Bronchial epithelial cell (primary cell): ENCODE data around the gene SOS2. TPM values are rescaled to one million over a fixed set of nuclear protein-coding genes. Genes with fewer than 3 reads are reported as not detected.

Source experiments
- DNase-seq: peaks from one replicate; pipeline ENCODE4 v3.0.0-alpha.2; 2010; ENCODE audit warnings: low read depth
- FAIRE-seq: peaks from 2 replicates; lab custom pipeline; 2011; peaks lifted over from hg19 to GRCh38; lab: Jason Lieb, UNC
- H3K27me3 ChIP-seq: 2 replicates; pipeline ENCODE4 v1.5.1; 2011; ENCODE audit warnings: low read length; ENCODE audit not compliant: control insufficient read depth, insufficient read depth
- H3K36me3 ChIP-seq: 2 replicates; pipeline ENCODE4 v1.5.1; 2011; ENCODE audit warnings: low read length; ENCODE audit not compliant: control insufficient read depth, insufficient read depth
- H3K4me3 ChIP-seq: 2 replicates; pipeline ENCODE4 v1.5.1; 2011; ENCODE audit warnings: mild to moderate bottlenecking, low read depth, low read length, control low read depth
- total RNA-seq: library from RNA; depleted of rRNA; stranded (reverse); fragments of >200 nt; gene quantifications from 2 replicates; pipeline ENCODE4 v1.2.1, GENCODE V29; 2014
- TF ChIP-seq, protein P1 (sequence below): IDR thresholded peaks from 2 replicates; pipeline ENCODE4 v1.5.1; 2011; ENCODE audit warnings: mild to moderate bottlenecking, moderate library complexity, low read length, control low read depth, inconsistent platforms; ENCODE audit not compliant: insufficient read depth, severe bottlenecking

The SOS2 gene
- total RNA-seq, 1 donor from 2014 or later = 17.6 TPM

DNA sequence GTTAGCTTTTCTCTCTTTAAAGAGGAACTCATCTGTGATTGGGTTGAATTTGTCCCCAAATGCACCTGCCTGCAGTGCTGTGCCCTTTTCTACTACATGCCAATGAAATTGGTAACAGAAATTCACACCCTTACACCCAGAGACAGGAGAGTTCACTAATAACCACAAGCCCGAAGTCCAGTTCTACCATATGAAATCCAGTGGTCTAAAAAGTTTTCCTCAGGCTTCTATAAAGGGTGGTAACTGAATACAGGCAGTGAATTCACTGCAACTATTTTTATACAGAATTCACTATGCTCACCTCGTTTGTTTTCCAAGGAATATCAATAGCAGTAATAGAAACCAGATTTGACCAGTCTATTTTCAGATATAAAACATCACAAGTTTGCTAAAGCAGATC is 31.5 kb upstream of the SOS2 start:
- Histone ChIP-seq H3K27me3 (no peaks in the 10 kb centered on the region), H3K36me3 (no peaks in the 10 kb centered on the region), H3K4me3 (no peak overlapping the region)
- DNase-seq (no peak), FAIRE-seq (no peak)
- TF ChIP-seq, protein P1, sequence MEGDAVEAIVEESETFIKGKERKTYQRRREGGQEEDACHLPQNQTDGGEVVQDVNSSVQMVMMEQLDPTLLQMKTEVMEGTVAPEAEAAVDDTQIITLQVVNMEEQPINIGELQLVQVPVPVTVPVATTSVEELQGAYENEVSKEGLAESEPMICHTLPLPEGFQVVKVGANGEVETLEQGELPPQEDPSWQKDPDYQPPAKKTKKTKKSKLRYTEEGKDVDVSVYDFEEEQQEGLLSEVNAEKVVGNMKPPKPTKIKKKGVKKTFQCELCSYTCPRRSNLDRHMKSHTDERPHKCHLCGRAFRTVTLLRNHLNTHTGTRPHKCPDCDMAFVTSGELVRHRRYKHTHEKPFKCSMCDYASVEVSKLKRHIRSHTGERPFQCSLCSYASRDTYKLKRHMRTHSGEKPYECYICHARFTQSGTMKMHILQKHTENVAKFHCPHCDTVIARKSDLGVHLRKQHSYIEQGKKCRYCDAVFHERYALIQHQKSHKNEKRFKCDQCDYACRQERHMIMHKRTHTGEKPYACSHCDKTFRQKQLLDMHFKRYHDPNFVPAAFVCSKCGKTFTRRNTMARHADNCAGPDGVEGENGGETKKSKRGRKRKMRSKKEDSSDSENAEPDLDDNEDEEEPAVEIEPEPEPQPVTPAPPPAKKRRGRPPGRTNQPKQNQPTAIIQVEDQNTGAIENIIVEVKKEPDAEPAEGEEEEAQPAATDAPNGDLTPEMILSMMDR = no peak

DNA sequence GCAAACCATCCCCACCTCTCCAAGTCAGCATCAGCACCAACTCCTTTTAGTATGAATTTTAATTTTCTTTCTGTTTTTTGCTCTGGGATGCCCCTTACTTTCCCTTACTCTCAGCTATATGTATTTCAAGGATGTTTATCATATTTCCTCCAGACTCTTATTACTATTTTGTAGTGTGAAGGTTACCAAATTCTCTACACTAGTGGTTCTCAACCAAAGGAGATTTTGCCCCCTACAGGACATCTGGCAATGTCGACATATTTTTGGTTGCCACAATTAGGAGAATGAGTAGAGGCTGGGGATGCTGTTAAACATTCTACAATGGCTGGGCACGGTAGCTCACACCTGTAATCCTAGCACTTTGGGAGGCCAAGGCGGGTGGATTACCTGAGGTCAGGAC is 29.1 kb upstream of the SOS2 start:
- TF ChIP-seq, protein P1 = peak; percentile 28
- DNase-seq = peak; percentile 28
- FAIRE-seq = no peak
- H3K36me3 ChIP-seq = no peaks in the 10 kb centered on the region
- no peak overlapping the region for H3K4me3 ChIP-seq
- H3K27me3 ChIP-seq = no peaks in the 10 kb centered on the region

DNA sequence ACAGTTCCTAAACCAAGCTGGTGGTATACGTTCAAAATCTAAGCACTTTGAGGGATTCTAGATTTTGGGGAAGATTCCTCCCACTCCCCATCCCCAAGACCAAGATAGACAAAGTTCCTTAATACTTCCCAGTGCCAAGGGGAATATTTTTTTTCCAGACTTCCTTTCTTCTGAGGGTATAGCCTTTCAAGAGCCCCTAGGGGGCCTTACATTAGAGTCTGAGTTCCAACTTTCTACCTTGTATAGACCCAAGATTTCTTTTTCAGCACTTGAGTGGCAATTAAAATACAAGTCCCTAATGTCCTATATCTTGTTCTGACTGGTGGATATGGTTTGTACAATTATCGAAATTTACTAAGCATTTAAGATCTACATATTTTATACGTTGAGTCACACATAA is 28.7 kb upstream of the SOS2 start:
- Histone ChIP-seq H3K36me3 (no peaks in the 10 kb centered on the region), H3K27me3 (no peaks in the 10 kb centered on the region), H3K4me3 (no peak overlapping the region)
- TF ChIP-seq, protein P1 = no peak
- DNase-seq = no peak
- FAIRE-seq = no peak

DNA sequence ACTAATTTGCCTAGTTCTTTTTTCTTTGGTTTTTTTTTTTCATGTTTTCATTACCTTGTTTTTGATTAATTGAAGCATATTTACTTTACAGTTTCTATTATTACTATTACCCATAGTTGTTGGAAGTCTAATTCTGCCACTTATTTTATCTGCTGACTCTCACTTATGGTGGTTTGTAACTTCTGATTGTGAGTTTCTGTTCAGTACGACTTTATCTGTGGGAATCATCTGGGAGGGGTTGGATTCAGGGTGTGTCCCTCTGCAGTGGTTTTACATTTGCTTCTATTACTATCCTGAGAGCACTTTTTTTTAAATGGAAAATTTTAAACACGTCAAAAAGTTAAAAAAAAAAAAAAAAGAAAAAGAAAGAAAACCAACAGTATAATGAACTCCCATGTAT is 26.4 kb upstream of the SOS2 start:
- DNase-seq (no peak), FAIRE-seq (no peak)
- TF ChIP-seq, protein P1 = no peak
- no peak overlapping the region for H3K4me3 ChIP-seq
- H3K36me3 ChIP-seq = no peaks in the 10 kb centered on the region
- H3K27me3 ChIP-seq = no peaks in the 10 kb centered on the region

DNA sequence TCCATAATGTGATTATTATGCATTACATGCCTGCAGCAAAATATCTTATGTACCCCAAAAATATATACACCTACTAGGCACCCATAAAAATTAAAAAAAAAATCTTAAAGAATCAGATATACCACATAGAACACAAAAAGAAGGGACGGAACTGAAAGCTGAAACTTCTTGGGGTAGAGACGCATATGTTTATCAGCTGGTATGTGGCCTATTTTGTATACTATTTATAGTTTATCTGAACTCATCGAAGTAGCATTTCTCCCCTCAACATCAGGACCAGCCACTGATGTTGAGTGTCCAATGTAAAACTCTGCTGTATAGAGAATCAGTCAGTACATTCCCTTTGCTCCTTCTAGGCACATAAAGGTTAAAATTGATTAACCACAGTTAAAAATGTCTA is 22.9 kb upstream of the SOS2 start:
- H3K36me3 ChIP-seq = peaks cover 1% of the 10 kb centered on the region
- FAIRE-seq = no peak
- H3K4me3 ChIP-seq = no peak overlapping the region
- DNase-seq = no peak
- TF ChIP-seq, protein P1 = no peak
- no peaks in the 10 kb centered on the region for H3K27me3 ChIP-seq

DNA sequence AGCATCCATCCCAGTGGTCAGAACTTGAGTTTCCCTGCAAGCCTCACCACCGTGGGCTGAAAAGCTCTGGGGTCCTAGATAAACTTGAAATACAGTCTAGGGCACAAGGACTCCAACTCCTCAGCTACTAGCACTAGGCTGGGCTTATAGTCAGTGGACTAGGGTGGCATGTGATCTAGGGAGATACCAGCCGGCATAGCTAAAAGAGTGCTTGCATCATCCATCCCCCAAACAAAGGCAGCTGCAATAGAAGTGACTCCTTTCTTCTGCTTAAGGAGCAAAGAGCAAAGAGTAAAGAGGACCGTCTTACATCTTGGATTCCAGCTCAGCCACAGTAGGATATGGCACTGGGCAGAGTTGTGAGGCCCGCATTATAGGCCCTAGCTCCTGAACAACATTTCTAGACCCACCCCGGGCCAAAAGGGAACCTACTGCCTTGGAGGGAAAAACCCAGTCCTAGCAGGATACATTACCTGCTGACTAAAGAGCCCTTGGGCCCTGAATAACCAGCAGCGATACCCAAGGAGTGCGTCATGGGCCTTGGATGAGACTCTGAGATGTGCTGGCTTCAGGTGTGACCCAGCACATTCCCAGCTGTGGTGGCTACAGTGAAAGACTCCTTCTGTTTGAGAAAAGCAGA is 17.9 kb upstream of the SOS2 start:
- FAIRE-seq (no peak), DNase-seq (no peak)
- TF ChIP-seq, protein P1 = no peak
- Histone ChIP-seq H3K4me3 (no peak overlapping the region), H3K36me3 (peaks cover 1% of the 10 kb centered on the region), H3K27me3 (no peaks in the 10 kb centered on the region)
